ENCODE measurements around the gene ZPR1.

DNA sequence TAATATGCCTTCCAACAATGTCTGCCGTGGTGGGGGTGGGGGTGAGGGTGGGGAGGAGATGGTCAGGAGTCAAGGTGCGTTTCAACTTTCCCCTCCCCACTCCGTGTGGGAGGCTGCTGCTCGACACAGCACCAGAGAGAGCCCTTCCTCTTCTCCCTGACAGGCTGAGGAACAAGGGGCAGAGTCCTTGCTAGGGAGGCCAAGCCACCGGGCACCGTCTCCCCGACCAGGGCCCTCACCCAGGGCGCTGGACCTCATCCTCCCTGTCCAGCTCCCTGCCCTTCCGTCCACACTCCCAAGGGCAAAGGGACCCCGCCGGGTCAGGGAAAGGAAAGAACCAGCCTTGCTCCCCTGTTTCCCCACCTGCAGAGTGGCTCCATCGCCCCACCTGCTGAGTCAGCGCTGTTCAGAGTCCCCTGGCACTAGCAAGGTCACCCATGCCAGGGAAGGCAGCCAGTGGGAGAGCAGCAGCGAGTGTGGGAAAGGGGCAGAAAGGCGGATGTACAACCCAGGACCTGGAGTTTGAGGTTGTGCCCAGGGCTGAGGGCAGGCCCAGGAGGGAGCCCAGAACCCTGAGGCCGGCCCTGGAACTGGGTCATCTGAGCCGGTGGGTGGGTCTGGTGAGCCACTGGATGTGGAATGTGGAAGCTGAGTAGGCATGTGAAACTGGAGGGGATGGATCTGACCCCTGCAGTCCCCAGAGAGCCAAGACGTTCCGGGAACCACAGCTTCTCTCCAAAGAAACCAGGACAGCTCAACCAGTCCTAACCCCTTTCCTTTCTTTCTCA is 62.2 kb downstream of the ZPR1 start:
- TF ChIP-seq POLR2AphosphoS5 (IDR thresholded peaks at IDR 0.05) (no peak), TAF1 (IDR thresholded peaks at IDR 0.05; ENCODE audit: low read depth) (no peak), EP300 (conservative IDR thresholded peaks at IDR 0.05; ENCODE audit: poor library complexity, severe bottlenecking) (no peak), EZH2 (IDR thresholded peaks at IDR 0.05; ENCODE audit: borderline replicate concordance, insufficient read depth, low read length, poor library complexity, severe bottlenecking) (no peak)
- TF ChIP-seq, protein P1, sequence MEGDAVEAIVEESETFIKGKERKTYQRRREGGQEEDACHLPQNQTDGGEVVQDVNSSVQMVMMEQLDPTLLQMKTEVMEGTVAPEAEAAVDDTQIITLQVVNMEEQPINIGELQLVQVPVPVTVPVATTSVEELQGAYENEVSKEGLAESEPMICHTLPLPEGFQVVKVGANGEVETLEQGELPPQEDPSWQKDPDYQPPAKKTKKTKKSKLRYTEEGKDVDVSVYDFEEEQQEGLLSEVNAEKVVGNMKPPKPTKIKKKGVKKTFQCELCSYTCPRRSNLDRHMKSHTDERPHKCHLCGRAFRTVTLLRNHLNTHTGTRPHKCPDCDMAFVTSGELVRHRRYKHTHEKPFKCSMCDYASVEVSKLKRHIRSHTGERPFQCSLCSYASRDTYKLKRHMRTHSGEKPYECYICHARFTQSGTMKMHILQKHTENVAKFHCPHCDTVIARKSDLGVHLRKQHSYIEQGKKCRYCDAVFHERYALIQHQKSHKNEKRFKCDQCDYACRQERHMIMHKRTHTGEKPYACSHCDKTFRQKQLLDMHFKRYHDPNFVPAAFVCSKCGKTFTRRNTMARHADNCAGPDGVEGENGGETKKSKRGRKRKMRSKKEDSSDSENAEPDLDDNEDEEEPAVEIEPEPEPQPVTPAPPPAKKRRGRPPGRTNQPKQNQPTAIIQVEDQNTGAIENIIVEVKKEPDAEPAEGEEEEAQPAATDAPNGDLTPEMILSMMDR (IDR thresholded peaks at IDR 0.05; ENCODE audit: poor library complexity, severe bottlenecking), result no peak
